ENCODE measurements around the gene VPS50.

The VPS50 gene

GRCh38 chr7:93375603-93376002 lies 143.4 kb downstream of the VPS50 start:
- TF ChIP-seq EZH2phosphoT487 (IDR thresholded peaks at IDR 0.05; ENCODE audit: borderline replicate concordance, low read length), result no peak
- no peak for TF ChIP-seq CTCF (IDR thresholded peaks at IDR 0.05; ENCODE audit: low read depth, low read length, poor library complexity, severe bottlenecking)
- peak overlapping the region; percentile 15; the same call in 1 of the 2 replicates for H3K4me2 ChIP-seq (ENCODE audit: low read length)
- H3K79me2 ChIP-seq (ENCODE audit: control insufficient read depth, low read length), result no peaks in the 10 kb centered on the region
- H3K27me3 ChIP-seq (ENCODE audit: control insufficient read depth, low read length), result no peaks in the 10 kb centered on the region
- H3K4me1 ChIP-seq (ENCODE audit: control insufficient read depth, low read length), result peaks cover 53% of the 10 kb centered on the region
- no peaks in the 10 kb centered on the region for H3F3A ChIP-seq (ENCODE audit: control insufficient read depth, insufficient read depth)
- H3K36me3 ChIP-seq (ENCODE audit: control insufficient read depth, low read length), result no peaks in the 10 kb centered on the region
- no peak overlapping the region for H3K4me3 ChIP-seq (ENCODE audit: low read length)
- H3K27ac ChIP-seq (ENCODE audit: low read depth, low read length), result no peak overlapping the region
- H3K9me2 ChIP-seq (replicated peaks; ENCODE audit: control insufficient read depth, low read length), result no peaks in the 10 kb centered on the region
- no peaks in the 10 kb centered on the region for H4K20me1 ChIP-seq (ENCODE audit: control insufficient read depth, insufficient read depth, low read depth, low read length)
- no peaks in the 10 kb centered on the region for H3K9me3 ChIP-seq (ENCODE audit: control insufficient read depth, insufficient read depth, low read length)

GRCh38 chr7:93378131-93378760 lies 146.1 kb downstream of the VPS50 start:
- H3K27me3 ChIP-seq (ENCODE audit: control insufficient read depth, low read length), result no peaks in the 10 kb centered on the region
- no peaks in the 10 kb centered on the region for H3K36me3 ChIP-seq (ENCODE audit: control insufficient read depth, low read length)
- peak overlapping the region; percentile 56 for H3K4me2 ChIP-seq (ENCODE audit: low read length)
- H3K4me3 ChIP-seq (ENCODE audit: low read length), result peak overlapping the region; percentile 36
- H3K79me2 ChIP-seq (ENCODE audit: control insufficient read depth, low read length), result no peaks in the 10 kb centered on the region
- no peaks in the 10 kb centered on the region for H3F3A ChIP-seq (ENCODE audit: control insufficient read depth, insufficient read depth)
- no peaks in the 10 kb centered on the region for H3K9me3 ChIP-seq (ENCODE audit: control insufficient read depth, insufficient read depth, low read length)
- H3K27ac ChIP-seq (ENCODE audit: low read depth, low read length), result no peak overlapping the region
- H4K20me1 ChIP-seq (ENCODE audit: control insufficient read depth, insufficient read depth, low read depth, low read length), result no peaks in the 10 kb centered on the region
- peaks cover 53% of the 10 kb centered on the region for H3K4me1 ChIP-seq (ENCODE audit: control insufficient read depth, low read length)
- H3K9me2 ChIP-seq (replicated peaks; ENCODE audit: control insufficient read depth, low read length), result no peaks in the 10 kb centered on the region
- TF ChIP-seq EZH2phosphoT487 (IDR thresholded peaks at IDR 0.05; ENCODE audit: borderline replicate concordance, low read length), result no peak
- no peak for TF ChIP-seq CTCF (IDR thresholded peaks at IDR 0.05; ENCODE audit: low read depth, low read length, poor library complexity, severe bottlenecking)

GRCh38 chr7:93382362-93382761 lies 150.2 kb downstream of the VPS50 start:
- H3K79me2 ChIP-seq (ENCODE audit: control insufficient read depth, low read length), result no peaks in the 10 kb centered on the region
- H3F3A ChIP-seq (ENCODE audit: control insufficient read depth, insufficient read depth), result no peaks in the 10 kb centered on the region
- H3K27ac ChIP-seq (ENCODE audit: low read depth, low read length), result no peak overlapping the region
- H3K9me2 ChIP-seq (replicated peaks; ENCODE audit: control insufficient read depth, low read length), result no peaks in the 10 kb centered on the region
- H3K9me3 ChIP-seq (ENCODE audit: control insufficient read depth, insufficient read depth, low read length), result no peaks in the 10 kb centered on the region
- H4K20me1 ChIP-seq (ENCODE audit: control insufficient read depth, insufficient read depth, low read depth, low read length), result no peaks in the 10 kb centered on the region
- TF ChIP-seq EZH2phosphoT487 (IDR thresholded peaks at IDR 0.05; ENCODE audit: borderline replicate concordance, low read length), result no peak
- no peak for TF ChIP-seq CTCF (IDR thresholded peaks at IDR 0.05; ENCODE audit: low read depth, low read length, poor library complexity, severe bottlenecking)
- no peak overlapping the region for H3K4me2 ChIP-seq (ENCODE audit: low read length)
- no peak overlapping the region for H3K4me3 ChIP-seq (ENCODE audit: low read length)
- H3K4me1 ChIP-seq (ENCODE audit: control insufficient read depth, low read length), result peaks cover 22% of the 10 kb centered on the region
- no peaks in the 10 kb centered on the region for H3K36me3 ChIP-seq (ENCODE audit: control insufficient read depth, low read length)
- peaks cover 4% of the 10 kb centered on the region; the same call in 1 of the 2 replicates for H3K27me3 ChIP-seq (ENCODE audit: control insufficient read depth, low read length)

Measured in DOHH2 (cell line).